SH-SY5Y (cell line): Measurements from ENCODE around the gene DEAF1.

ENCODE experiments used
- GATA2 ChIP-seq: IDR thresholded peaks from 2 replicates; pipeline ENCODE4 v1.6.1; 2011; ENCODE audit warnings: mild to moderate bottlenecking, low read depth, low read length
- GATA3 ChIP-seq: IDR thresholded peaks from 2 replicates; pipeline ENCODE4 v1.6.1; 2011; ENCODE audit warnings: low read depth, mild to moderate bottlenecking, low read length, moderate library complexity

The DEAF1 gene

DNA sequence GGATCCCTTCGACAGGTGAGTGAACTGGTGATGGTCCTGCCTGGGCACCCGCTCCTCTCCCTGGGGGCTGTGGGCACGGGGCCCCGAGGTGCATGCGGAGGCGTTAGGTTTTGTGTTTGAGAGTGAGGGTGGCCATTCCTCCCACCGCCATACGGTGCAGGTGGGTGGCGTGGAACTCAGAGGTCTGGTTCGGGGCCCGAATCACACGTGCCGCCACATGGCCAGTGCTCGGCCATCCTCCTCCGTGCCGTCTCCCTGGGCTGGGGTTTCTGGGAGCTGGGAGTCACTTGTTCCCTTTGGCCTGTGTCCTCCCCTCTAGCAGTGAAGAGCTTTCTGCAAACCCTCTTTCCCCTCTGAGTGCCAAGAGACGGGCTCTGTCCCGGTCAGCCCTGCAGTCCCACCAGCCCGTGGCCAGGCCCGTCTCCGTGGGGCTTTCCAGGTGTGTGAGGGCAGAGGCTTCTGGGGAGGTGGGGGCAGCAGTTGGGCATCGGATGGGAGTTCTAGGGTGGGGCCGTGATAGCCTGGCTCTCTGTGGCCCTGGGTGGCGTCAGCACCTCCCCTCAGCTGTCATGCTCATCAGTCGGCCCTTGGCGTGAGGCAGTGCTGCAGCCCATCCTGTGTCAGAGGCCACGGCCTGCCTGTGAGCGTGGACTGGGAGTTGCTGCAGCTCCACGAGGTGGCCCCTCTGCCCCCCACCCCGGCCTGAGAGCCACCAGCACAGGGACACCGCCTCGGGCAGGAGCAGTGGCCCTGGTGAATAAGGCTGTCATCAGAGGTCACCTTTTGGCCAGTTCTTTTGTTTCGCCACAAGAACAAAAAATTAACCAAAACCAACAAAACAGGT lies 89.5 kb downstream of the DEAF1 start:
- no peak for TF ChIP-seq GATA2
- no peak for TF ChIP-seq GATA3

DNA sequence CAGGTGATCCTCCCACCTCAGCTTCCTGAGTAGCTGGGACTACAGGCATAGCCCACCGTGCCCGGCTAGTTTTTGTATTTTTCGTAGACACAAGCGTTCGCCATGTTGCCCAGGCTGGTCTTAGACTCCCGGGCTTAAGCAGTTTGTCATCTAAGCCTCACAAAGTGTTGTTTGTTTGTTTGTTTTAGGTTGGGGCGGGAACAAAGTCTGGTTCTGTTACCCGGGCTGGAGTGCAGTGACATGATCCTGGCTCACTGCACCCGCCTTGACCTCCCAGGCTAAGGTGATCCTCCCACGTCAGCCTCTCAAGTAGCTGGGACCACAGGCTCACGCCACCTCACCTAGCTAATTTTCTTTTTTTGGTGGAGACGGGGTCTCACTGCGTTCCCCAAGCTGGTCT lies 91.9 kb downstream of the DEAF1 start:
- TF ChIP-seq GATA3 (no peak), GATA2 (no peak)

GRCh38 chr11:601573-602245 lies 93.3 kb downstream of the DEAF1 start:
- no peak for TF ChIP-seq GATA2
- TF ChIP-seq GATA3, result no peak

- TF ChIP-seq GATA3 (no peak), GATA2 (no peak)
Observed at GRCh38 chr11:598005-598680, 96.9 kb downstream of the DEAF1 start.

DNA sequence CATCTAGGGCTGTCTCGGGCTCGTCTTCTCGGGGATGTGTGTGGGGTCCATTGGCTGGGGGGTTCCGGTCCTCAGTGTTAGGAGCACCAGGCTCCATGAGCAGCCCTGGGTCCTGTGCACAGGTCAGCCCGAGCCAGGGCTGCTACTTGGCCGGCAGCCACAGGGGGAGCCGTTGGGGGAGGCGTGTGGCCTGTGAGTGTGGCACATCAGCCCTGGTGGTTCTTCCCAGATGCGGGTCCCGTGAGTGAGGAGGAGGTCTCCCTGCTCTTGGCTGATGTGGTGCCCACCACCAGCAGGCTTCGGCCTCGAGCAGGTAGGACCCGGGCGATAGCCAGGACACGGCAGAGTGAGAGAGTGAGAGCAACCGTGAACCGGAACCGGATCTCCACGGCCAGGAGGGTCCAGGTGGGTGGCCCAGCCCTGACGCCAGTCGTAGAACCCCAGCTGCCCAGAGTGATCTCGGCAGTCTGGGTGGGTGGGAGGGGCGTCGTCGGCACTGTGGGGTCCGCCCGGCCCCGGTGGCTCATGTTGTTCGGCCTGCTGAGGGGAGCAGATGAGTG lies 97.8 kb downstream of the DEAF1 start:
- no peak for TF ChIP-seq GATA3

DNA sequence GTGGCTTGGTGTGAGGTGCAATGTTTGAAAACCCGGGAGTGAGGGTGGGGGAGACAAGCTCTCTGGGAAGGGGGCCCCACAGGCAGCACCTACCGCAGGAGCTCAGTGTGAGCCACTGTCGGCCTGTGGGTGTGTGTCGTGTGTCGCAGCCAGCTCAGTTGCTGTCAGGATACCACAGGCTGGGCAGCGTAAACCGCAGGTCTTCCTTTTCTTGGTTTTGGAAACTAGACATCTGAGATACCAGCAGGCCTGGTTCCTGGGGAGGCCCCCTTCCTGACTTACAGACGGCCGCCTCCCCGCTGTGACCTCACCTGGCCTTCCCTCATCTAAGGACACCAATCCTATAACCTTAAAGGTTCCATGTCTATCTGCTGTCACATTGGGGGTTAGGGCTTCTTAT lies 98.6 kb downstream of the DEAF1 start:
- no peak for TF ChIP-seq GATA2
- TF ChIP-seq GATA3, result no peak

DNA sequence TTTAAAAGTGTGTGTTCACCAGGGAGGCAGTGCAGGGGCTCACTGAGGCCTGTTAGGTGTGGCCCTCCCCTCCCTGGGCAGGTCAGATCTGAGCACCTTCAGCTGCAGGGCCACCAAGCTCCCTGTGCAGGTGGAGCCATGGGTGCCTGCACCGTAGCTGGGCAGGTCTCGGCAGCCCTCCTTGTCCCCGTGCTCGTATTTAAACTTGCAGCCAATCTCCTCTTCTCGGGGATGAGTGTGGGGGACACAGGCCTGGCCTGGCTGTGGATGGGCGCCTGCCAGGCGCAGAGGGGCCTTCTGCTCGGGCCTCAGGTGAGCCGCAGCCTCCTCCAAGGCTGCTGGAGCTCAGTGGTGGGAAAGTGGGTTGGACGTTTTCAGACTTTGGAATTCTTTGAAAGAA lies 99.6 kb downstream of the DEAF1 start:
- TF ChIP-seq GATA2, result no peak
- TF ChIP-seq GATA3, result no peak
